Loucy (cell line): ENCODE measurements around the gene SPINT3.

Experiments used
- CTCF ChIP-seq: fragments of 200-600 bp; sonication (generic); conservative IDR thresholded peaks from 2 replicates; pipeline ENCODE4 v1.5.1; 2014; ENCODE audit warnings: mild to moderate bottlenecking, antibody characterized with exemption, low read length
- EZH2phosphoT487 ChIP-seq: fragments of 200-600 bp; IDR thresholded peaks from 2 replicates; pipeline ENCODE4 v1.6.1; 2018; ENCODE audit warnings: antibody characterized with exemption, mild to moderate bottlenecking, moderate library complexity, borderline replicate concordance

- TF ChIP-seq CTCF (no peak), EZH2phosphoT487 (no peak)
Measured at GRCh38 chr20:45484676-45485075, 30.7 kb downstream of the SPINT3 start.
